SK-N-SH (cell line): Measurements from ENCODE around the gene NOL4L. TPM values are rescaled to one million over a fixed set of nuclear protein-coding genes. Genes with fewer than 3 reads are reported as not detected.

Experiments
- CTCF ChIA-PET: fragments of 300-600, 350-600 bp; formaldehyde crosslinking; extraction: SDS; loops from one replicate; lab custom pipeline; 2021; lab: Yijun Ruan, JAX
- POLR2A ChIA-PET: fragments of 350-600 bp; sonication (Branson Sonifier 250); formaldehyde crosslinking; extraction: SDS; loops from one replicate; lab custom pipeline; 2020; ENCODE audit warnings: antibody characterized with exemption, inconsistent platforms; lab: Yijun Ruan, JAX
- DNase-seq: peaks from one replicate; pipeline ENCODE4 v3.0.0; 2012
- H2AFZ ChIP-seq: fragments of 200-600 bp; sonication (generic); 2 replicates; pipeline ENCODE4 v1.8.1; 2016; ENCODE audit warnings: antibody characterized with exemption, mild to moderate bottlenecking, low read depth
- H3F3A ChIP-seq: fragments of 200-600 bp; sonication (generic); replicated peaks from 2 replicates; pipeline ENCODE3; 2016; ENCODE audit warnings: antibody characterized with exemption, mild to moderate bottlenecking; ENCODE audit not compliant: insufficient read depth
- H3K27ac ChIP-seq, 2 experiments: fragments of 200-500 bp in 1 of 2; fragments of 200-600 bp in 1 of 2; sonication (Bioruptor generic) in 1 of 2; sonication (generic), shearing (Covaris generic) in 1 of 2; 2 replicates each; pipeline versions ENCODE4 v1.5.1 to v1.6.1; 2014 to 2016; ENCODE audit warnings: low read depth in 2 of 2, inconsistent platforms in 1 of 2, low read length in 1 of 2, mild to moderate bottlenecking in 1 of 2, mixed read lengths in 1 of 2
- H3K27me3 ChIP-seq: fragments of 200-600 bp; sonication (generic), shearing (Covaris generic); 2 replicates; pipeline ENCODE4 v1.6.1; 2016; ENCODE audit warnings: mixed run types; ENCODE audit not compliant: insufficient read depth
- H3K36me3 ChIP-seq, 2 experiments: fragments of 200-500 bp in 1 of 2; fragments of 200-600 bp in 1 of 2; sonication (Bioruptor generic) in 1 of 2; sonication (generic) in 1 of 2; replicated peaks in 1 of 2; 2 replicates each; pipeline versions ENCODE3 to v1.5.1; 2014 to 2016; ENCODE audit warnings: low read length in 1 of 2, mild to moderate bottlenecking in 1 of 2; ENCODE audit not compliant: insufficient read depth in 2 of 2, control insufficient read depth in 1 of 2
- H3K4me1 ChIP-seq, 2 experiments: fragments of 200-500 bp in 1 of 2; fragments of 200-600 bp in 1 of 2; sonication (Bioruptor generic) in 1 of 2; sonication (generic), shearing (Covaris generic) in 1 of 2; 2 replicates each; pipeline versions ENCODE4 v1.5.1 to v1.6.1; 2014 to 2016; ENCODE audit warnings: low read depth in 1 of 2, low read length in 1 of 2, mixed run types in 1 of 2; ENCODE audit not compliant: insufficient read depth in 2 of 2, control insufficient read depth in 1 of 2
- H3K4me2 ChIP-seq: fragments of 200-600 bp; sonication (generic), shearing (Covaris generic); 2 replicates; pipeline ENCODE4 v1.6.1; 2017; ENCODE audit warnings: mixed run types
- H3K4me3 ChIP-seq, 2 experiments: fragments of 200-500 bp in 1 of 2; fragments of 200-600 bp in 1 of 2; sonication (Bioruptor generic) in 1 of 2; sonication (generic), shearing (Covaris generic) in 1 of 2; 2 replicates each; pipeline versions ENCODE4 v1.5.1 to v1.8.1; 2014 to 2016; ENCODE audit warnings: low read depth in 2 of 2, inconsistent platforms in 1 of 2, low read length in 1 of 2, mild to moderate bottlenecking in 1 of 2, mixed read lengths in 1 of 2, moderate library complexity in 1 of 2
- H3K79me2 ChIP-seq: fragments of 200-600 bp; sonication (generic); 2 replicates; pipeline ENCODE4 v1.8.1; 2017; ENCODE audit warnings: mild to moderate bottlenecking; ENCODE audit not compliant: insufficient read depth
- H3K9ac ChIP-seq: fragments of 200-600 bp; sonication (generic); 2 replicates; pipeline ENCODE4 v1.6.1; 2017; ENCODE audit warnings: mixed run types
- H3K9me2 ChIP-seq: fragments of 200-600 bp; sonication (generic); 2 replicates; pipeline ENCODE4 v1.6.1; 2017; ENCODE audit warnings: mixed run types
- H3K9me3 ChIP-seq: fragments of 200-600 bp; sonication (generic); 2 replicates; pipeline ENCODE4 v1.6.1; 2017; ENCODE audit warnings: mixed run types, mild to moderate bottlenecking, moderate library complexity
- H4K20me1 ChIP-seq: fragments of 200-600 bp; sonication (generic); 2 replicates; pipeline ENCODE4 v1.6.1; 2017; ENCODE audit warnings: mild to moderate bottlenecking, mixed run types; ENCODE audit not compliant: insufficient read depth
- FOSL2 ChIP-seq: IDR thresholded peaks from 2 replicates; pipeline ENCODE4 v1.4.0; 2012; ENCODE audit warnings: low read depth, mild to moderate bottlenecking, moderate library complexity, borderline replicate concordance
- GABPA ChIP-seq: IDR thresholded peaks from 2 replicates; pipeline ENCODE4 v1.4.0; 2012; ENCODE audit warnings: low read depth, mild to moderate bottlenecking
- GATA2 ChIP-seq: sonication (generic); formaldehyde crosslinking; IDR thresholded peaks from 2 replicates; pipeline ENCODE4 v1.5.0; 2020; ENCODE audit warnings: mild to moderate bottlenecking, missing genetic modification reagents
- MEF2A ChIP-seq: IDR thresholded peaks from 2 replicates; pipeline ENCODE4 v1.4.0; 2012; ENCODE audit warnings: low read depth, borderline replicate concordance
- MXI1 ChIP-seq: IDR thresholded peaks from 2 replicates; pipeline ENCODE4 v1.6.1; 2012; ENCODE audit warnings: mild to moderate bottlenecking, low read depth, low read length, improper control_type of control experiment
- NRF1 ChIP-seq: IDR thresholded peaks from 2 replicates; pipeline ENCODE4 v1.6.1; 2012; ENCODE audit warnings: low read depth, mild to moderate bottlenecking, low read length
- RAD21 ChIP-seq: IDR thresholded peaks from 2 replicates; pipeline ENCODE4 v1.6.1; 2012; ENCODE audit warnings: mild to moderate bottlenecking, low read length
- SIN3A ChIP-seq: IDR thresholded peaks from 2 replicates; pipeline ENCODE4 v1.6.1; 2012; ENCODE audit warnings: low read depth, mild to moderate bottlenecking, low read length, moderate library complexity, borderline replicate concordance
- TAF1 ChIP-seq: IDR thresholded peaks from 2 replicates; pipeline ENCODE4 v1.6.1; 2012; ENCODE audit warnings: low read depth, mild to moderate bottlenecking, low read length, moderate library complexity, borderline replicate concordance
- YY1 ChIP-seq: IDR thresholded peaks from 2 replicates; pipeline ENCODE4 v1.4.0; 2012; ENCODE audit warnings: low read depth, mild to moderate bottlenecking
- whole genome bisulfite sequencing: methylation state at CpG from one replicate; pipeline ENCODE4 v1.1.6; 2017; ENCODE audit warnings: low lambda C conversion rate; 5-methylcytosine and 5-hydroxymethylcytosine counted together
- polyA plus RNA-seq, 3 experiments: library from polyadenylated mRNA; depleted of rRNA; stranded (reverse); fragments of >200 nt; gene quantifications; 2 replicates each; pipeline ENCODE4 v1.2.3, GENCODE V29; 2012
- TF ChIP-seq, protein P1 (sequence below): IDR thresholded peaks from 2 replicates; pipeline ENCODE4 v1.6.1; 2012; ENCODE audit warnings: mild to moderate bottlenecking, low read depth, low read length, moderate library complexity
- TF ChIP-seq, protein P2 (sequence below): fragments of 150-350 bp; IDR thresholded peaks from 2 replicates; pipeline ENCODE4 v1.6.1; 2016; ENCODE audit warnings: mild to moderate bottlenecking, low read depth, low read length
- TF ChIP-seq, protein P3 (sequence below): IDR thresholded peaks from 2 replicates; pipeline ENCODE4; 2012

The NOL4L gene
- polyA plus RNA-seq, 1 of the 3 experiments (the other 2 are of a cell fraction) = 14.3 TPM

DNA sequence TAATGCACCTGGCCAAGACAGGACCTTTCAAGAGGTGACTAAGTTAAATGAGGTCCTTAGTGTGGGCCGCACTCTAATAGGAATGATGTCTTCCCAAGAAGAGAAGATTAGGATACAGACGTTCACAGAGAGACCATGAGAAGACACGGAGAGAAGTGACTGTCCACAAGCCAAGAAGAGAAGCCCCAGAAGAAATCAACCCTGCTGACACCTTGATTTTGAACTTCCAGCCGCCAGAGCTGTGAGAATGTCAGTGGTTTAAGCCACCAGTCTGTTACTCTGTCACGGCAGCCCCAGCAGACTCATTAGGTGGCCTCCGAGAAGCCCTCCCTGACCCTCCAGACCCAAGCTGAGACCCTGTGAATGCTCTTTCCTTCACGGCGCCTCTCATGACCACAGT, 29.5 kb downstream of the NOL4L start:
- Histone ChIP-seq H3K4me1 (peaks cover 0 to 6% of the 10 kb centered on the region in 2 experiments; a peak in 1 of 4 replicates), H3K9me2 (no peaks in the 10 kb centered on the region), H3K9ac (no peak overlapping the region), H3F3A (no peaks in the 10 kb centered on the region), H3K27ac (no peak overlapping the region), H3K4me3 (no peak overlapping the region), H3K27me3 (no peaks in the 10 kb centered on the region), H3K9me3 (no peaks in the 10 kb centered on the region), H2AFZ (no peak overlapping the region), H4K20me1 (no peaks in the 10 kb centered on the region), H3K4me2 (no peak overlapping the region), H3K36me3 (no peaks in the 10 kb centered on the region), H3K79me2 (no peaks in the 10 kb centered on the region)
- 76% methylated on average over 8 of the region's 8 CpGs for WGBS
- no peak for DNase-seq
- ChIA-PET POLR2A (no interaction called here), CTCF (interaction anchor here (3.1 kb wide), 1 partner anchor 33 kb away, joined by 12 read pairs; no protein-coding TSS in a partner anchor)
- no peak for TF ChIP-seq YY1
- TF ChIP-seq NRF1 = no peak
- TF ChIP-seq MEF2A = no peak
- no peak for TF ChIP-seq GABPA
- TF ChIP-seq, protein P1, sequence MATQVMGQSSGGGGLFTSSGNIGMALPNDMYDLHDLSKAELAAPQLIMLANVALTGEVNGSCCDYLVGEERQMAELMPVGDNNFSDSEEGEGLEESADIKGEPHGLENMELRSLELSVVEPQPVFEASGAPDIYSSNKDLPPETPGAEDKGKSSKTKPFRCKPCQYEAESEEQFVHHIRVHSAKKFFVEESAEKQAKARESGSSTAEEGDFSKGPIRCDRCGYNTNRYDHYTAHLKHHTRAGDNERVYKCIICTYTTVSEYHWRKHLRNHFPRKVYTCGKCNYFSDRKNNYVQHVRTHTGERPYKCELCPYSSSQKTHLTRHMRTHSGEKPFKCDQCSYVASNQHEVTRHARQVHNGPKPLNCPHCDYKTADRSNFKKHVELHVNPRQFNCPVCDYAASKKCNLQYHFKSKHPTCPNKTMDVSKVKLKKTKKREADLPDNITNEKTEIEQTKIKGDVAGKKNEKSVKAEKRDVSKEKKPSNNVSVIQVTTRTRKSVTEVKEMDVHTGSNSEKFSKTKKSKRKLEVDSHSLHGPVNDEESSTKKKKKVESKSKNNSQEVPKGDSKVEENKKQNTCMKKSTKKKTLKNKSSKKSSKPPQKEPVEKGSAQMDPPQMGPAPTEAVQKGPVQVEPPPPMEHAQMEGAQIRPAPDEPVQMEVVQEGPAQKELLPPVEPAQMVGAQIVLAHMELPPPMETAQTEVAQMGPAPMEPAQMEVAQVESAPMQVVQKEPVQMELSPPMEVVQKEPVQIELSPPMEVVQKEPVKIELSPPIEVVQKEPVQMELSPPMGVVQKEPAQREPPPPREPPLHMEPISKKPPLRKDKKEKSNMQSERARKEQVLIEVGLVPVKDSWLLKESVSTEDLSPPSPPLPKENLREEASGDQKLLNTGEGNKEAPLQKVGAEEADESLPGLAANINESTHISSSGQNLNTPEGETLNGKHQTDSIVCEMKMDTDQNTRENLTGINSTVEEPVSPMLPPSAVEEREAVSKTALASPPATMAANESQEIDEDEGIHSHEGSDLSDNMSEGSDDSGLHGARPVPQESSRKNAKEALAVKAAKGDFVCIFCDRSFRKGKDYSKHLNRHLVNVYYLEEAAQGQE = no peak
- TF ChIP-seq SIN3A = no peak
- TF ChIP-seq, protein P2, sequence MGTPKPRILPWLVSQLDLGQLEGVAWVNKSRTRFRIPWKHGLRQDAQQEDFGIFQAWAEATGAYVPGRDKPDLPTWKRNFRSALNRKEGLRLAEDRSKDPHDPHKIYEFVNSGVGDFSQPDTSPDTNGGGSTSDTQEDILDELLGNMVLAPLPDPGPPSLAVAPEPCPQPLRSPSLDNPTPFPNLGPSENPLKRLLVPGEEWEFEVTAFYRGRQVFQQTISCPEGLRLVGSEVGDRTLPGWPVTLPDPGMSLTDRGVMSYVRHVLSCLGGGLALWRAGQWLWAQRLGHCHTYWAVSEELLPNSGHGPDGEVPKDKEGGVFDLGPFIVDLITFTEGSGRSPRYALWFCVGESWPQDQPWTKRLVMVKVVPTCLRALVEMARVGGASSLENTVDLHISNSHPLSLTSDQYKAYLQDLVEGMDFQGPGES = no peak
- TF ChIP-seq FOSL2 = no peak
- TF ChIP-seq, protein P3, sequence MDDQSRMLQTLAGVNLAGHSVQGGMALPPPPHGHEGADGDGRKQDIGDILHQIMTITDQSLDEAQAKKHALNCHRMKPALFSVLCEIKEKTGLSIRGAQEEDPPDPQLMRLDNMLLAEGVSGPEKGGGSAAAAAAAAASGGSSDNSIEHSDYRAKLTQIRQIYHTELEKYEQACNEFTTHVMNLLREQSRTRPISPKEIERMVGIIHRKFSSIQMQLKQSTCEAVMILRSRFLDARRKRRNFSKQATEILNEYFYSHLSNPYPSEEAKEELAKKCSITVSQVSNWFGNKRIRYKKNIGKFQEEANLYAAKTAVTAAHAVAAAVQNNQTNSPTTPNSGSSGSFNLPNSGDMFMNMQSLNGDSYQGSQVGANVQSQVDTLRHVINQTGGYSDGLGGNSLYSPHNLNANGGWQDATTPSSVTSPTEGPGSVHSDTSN = no peak
- no peak for TF ChIP-seq RAD21
- TF ChIP-seq GATA2 (CRISPR knock-in tag) = no peak
- TF ChIP-seq TAF1 = no peak
- no peak for TF ChIP-seq MXI1
- TF ChIP-seq, all 33 proteins: peak for 0
